ENCODE results near the gene MAEA.

The MAEA gene

DNA sequence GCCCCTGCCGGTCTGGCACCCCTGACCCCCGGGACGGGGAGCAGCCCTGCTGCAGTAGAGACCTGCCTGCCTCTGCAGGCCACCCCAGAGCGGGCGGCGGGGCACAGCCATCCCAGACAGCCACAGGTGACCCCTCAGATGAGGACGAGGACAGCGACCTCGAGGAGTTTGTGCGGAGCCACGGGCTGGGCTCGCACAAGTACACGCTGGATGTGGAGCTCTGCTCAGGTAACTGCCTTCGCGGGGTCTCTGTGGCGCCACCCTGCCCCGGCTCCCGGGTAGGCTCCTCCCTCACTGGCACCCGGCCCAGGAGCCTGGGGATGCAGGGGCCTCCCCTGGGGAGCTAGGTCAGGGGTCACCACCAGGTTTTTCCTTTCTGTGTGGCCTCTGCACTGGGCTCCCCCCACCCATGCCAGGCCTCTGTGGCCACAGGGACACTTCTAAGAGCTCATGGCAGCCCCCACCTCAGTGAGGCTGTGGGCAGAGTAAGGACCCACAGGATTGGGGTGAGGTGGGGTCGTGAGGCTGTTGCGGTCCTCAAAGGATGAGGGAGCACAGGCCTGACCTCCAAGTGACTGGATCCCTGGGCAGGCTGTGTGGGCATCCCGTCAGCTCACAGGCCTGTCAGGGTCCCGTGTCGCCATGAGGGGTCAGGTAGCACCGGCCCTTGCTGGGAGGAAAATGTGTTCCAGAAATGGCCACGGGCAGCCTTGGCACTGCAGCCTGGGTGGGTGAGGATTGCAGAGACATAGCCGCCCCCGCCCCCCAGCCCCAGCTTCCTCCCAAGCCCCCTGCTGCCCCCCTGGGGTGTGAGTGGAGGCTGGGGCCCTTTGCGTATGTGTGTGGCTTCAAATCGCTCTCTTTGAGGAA, 63.7 kb downstream of the MAEA start:
- no peak for DNase-seq (ENCODE audit: low read depth)

- no peak for DNase-seq (ENCODE audit: low read depth)
These were observed 64.7 kb downstream of the MAEA start for GRCh38 chr4:1354136-1354982.

- DNase-seq (ENCODE audit: low read depth), result no peak
These were observed 65.2 kb downstream of the MAEA start for GRCh38 chr4:1354983-1355275.

DNA sequence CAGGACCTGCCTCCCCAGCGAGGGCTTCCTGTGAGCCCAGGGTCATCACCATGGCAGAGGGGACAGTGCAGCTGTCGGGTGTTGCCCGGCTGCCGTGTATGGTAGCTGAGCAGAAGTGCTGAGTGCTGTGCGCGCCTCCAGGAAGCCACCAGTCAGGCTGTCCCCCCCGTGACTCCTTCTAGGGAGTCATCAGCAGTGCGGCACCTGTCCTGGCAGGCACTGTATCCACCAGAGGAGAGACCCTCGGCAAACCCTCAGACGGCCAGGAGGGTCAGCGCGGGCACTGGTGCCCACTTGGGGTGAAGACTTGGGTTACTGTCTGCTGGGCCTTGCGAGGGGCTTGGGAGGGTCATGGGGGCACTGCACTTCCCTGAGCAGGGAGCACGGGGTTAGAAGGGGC, 65.7 kb downstream of the MAEA start:
- no peak for DNase-seq (ENCODE audit: low read depth)

DNA sequence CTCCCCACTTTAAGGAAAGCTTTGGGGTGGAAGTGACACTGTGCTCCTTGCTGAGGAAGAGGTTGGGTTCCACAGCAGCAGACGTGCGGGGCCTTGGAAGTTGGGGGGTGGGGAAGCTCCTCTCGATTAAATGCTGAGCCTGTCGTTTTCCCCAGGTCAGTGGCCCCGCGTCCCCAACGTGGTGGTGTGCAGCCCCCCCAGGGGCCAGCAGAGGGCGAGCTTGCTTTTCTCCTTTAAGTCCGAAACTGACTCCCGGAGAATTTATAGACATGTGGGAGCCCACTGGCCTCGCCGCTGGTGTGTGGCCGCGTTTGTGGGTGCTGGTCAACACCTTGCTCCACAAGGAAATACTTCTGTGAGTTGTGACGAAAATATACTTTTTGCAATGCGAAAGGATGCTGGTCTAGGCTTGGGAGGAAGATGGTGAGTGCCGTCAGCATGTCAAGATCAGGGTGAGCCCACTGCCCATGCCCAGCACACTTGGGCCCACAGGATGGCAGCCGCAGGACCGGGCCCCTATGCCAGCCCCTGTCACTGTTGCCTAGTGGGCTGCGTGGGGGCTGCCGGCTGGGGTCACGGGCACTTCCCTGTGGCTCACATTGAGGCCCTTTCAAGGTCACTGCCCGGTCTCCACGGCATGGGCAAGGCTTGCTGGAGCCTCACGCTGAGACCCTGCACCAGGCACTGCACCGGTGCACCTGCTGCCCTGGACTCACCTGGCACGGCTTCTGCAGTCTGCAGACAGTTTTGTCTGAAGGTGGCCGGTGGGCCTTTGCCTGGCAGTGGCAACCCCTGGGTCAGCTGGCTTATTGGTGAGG, 66.7 kb downstream of the MAEA start:
- DNase-seq (ENCODE audit: low read depth), result peak; percentile 16

GRCh38 chr4:1357356-1358248, 67.9 kb downstream of the MAEA start:
- DNase-seq (ENCODE audit: low read depth), result no peak

DNA sequence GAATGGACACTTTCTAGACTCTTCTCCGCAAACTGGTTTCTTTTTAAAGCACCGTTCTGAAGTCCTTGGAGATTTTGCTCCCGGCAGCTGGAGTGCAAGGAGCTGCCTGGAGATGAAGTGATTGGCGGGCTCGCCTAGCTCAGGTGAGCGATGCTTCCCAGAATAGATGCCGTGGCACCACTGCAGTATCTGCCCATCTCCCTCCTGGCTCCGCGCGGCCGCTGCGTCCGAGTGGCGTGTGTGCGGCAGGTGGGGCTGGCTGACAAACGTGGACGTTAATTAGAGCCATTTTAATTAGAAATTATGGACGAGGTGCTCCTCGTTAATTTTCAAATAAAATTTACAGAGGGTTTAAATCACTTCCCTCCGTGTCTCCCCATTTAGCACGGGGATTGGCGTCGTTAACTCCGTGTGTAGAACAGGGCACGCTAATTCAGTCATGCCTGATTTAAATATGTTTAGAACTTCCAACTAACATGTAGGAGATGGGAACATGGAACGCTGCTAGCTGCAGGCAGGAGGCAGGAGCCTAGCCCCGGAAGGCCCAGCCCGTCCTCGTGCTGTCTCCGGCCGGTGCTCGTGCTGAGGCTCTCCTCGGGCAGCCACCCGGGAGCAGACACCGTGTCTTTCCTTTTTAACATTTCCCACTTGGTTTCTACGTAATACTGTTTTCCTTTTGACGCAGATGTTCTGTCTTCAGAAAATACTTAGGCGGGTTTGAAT, 68.9 kb downstream of the MAEA start:
- no peak for DNase-seq (ENCODE audit: low read depth)

GRCh38 chr4:1359144-1359501, 69.4 kb downstream of the MAEA start:
- no peak for DNase-seq (ENCODE audit: low read depth)

DNA sequence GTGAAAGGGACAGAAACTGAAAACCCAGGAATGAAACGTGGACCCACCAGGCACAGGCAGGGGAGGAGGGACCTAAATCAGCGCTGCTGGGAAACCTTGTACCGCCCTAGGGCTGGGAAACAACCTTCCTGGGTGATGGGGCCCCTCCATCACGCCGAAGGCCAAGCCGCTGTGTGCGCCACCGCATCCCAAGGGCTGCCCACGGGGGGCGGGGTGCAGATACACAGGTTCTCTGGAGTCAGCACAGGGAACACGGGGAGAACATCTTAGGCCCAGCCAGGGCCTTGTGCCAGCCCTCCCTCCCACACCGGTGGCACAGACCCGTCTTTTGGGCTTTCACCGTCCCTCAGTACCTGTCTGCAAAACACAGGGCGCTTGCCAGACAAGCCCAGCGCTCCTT, 70.3 kb downstream of the MAEA start:
- no peak for DNase-seq (ENCODE audit: low read depth)

- DNase-seq (ENCODE audit: low read depth), result no peak
These were observed 71.0 kb downstream of the MAEA start for GRCh38 chr4:1360423-1361283.

GRCh38 chr4:1361431-1361830, 71.7 kb downstream of the MAEA start:
- DNase-seq (ENCODE audit: low read depth), result no peak

GRCh38 chr4:1362046-1362445, 72.4 kb downstream of the MAEA start:
- DNase-seq (ENCODE audit: low read depth), result no peak

GRCh38 chr4:1362521-1362920, 72.8 kb downstream of the MAEA start:
- no peak for DNase-seq (ENCODE audit: low read depth)

DNA sequence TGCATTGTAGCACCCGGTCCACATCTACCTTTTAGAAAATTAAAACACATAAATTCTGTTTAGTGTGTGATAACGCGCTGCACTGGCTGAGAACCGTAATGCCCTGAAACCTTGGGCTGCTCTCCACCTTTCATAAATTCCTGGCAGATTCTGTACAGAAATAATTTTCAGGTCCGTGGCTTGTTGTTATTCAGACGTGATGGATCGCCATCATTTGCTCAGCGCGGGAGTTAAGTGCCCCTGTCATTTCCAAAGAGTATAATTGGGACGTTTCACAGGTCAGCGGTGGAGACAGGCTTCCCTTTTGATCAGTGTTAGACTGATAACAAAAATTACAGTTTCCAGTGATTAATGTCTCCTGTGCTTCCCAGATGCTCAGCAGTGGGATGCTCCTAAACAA, 73.8 kb downstream of the MAEA start:
- DNase-seq (ENCODE audit: low read depth), result no peak

GRCh38 chr4:1364217-1364616, 74.5 kb downstream of the MAEA start:
- DNase-seq (ENCODE audit: low read depth), result no peak

- DNase-seq (ENCODE audit: low read depth), result no peak
These were observed 75.1 kb downstream of the MAEA start for GRCh38 chr4:1364748-1365147.

GRCh38 chr4:1365271-1366178, 75.8 kb downstream of the MAEA start:
- no peak for DNase-seq (ENCODE audit: low read depth)

GRCh38 chr4:1366371-1367229, 76.9 kb downstream of the MAEA start:
- no peak for DNase-seq (ENCODE audit: low read depth)

Measured in activated T-cell treated with anti-CD3 and anti-CD28 coated beads for 24 hours (primary cell).